ENCODE measurements around the gene LDLRAD2. TPM values are rescaled to one million over a fixed set of nuclear protein-coding genes. Genes with fewer than 3 reads are reported as not detected.

Gene LDLRAD2
- total RNA-seq, 4 donors from 2014 or later: 0.38 to 3.3 (median 0.80) TPM; not detected in 1

DNA sequence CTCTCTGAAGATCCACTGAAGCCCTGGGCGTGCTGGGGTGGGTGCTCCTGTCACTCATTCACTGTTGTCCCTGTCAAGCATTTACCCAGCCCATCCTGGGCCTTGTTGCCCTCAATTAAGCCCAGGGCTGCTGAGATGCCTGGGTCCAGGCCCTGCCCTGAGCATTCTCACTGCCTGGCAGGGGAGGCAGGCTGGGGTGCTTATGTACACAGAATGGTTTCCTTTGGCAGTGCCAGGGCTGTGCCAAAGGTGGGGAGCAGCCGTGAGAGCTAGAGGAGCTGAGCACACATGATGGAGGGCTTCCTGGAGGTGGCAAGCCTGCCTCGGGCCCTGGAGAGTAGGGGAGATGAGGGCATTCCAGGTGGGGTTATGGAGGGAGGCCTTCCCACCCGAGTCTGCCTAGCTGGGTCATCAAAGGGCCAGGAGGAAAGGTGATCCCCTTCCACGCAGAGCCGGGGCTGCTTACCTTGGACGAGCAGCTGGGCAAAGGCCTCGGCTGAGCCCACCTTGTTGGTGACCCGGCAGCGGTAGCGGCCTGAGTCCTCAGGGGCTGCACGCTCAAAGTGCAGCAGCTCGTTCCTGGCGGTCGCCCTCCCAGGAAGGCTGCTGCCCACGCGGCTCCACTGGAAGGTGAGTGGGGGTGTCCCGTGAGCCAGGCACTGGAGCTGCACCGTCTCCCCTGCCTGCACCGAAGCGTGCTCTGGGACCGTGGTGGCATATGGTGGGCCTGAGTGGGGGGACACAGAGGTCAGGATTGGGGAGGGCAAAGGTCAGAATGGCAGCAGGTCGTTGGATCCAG lies 26.5 kb downstream of the LDLRAD2 start:
- DNase-seq: no peak
- Histone ChIP-seq H3K36me3 (peaks cover 0 to 97% (median 0%) of the 10 kb centered on the region in 3 donors), H3K4me1 (no peaks in the 10 kb centered on the region), H3K27ac (no peak overlapping the region), H3K27me3 (no peaks in the 10 kb centered on the region), H3K4me3 (no peak overlapping the region), H3K9me3 (peaks cover 0 to 7% (median 0%) of the 10 kb centered on the region in 4 donors)
- TF ChIP-seq, protein P1, sequence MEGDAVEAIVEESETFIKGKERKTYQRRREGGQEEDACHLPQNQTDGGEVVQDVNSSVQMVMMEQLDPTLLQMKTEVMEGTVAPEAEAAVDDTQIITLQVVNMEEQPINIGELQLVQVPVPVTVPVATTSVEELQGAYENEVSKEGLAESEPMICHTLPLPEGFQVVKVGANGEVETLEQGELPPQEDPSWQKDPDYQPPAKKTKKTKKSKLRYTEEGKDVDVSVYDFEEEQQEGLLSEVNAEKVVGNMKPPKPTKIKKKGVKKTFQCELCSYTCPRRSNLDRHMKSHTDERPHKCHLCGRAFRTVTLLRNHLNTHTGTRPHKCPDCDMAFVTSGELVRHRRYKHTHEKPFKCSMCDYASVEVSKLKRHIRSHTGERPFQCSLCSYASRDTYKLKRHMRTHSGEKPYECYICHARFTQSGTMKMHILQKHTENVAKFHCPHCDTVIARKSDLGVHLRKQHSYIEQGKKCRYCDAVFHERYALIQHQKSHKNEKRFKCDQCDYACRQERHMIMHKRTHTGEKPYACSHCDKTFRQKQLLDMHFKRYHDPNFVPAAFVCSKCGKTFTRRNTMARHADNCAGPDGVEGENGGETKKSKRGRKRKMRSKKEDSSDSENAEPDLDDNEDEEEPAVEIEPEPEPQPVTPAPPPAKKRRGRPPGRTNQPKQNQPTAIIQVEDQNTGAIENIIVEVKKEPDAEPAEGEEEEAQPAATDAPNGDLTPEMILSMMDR (IDR thresholded peaks at IDR 0.05): no peak
- no peak for TF ChIP-seq POLR2A (IDR thresholded peaks at IDR 0.05)

DNA sequence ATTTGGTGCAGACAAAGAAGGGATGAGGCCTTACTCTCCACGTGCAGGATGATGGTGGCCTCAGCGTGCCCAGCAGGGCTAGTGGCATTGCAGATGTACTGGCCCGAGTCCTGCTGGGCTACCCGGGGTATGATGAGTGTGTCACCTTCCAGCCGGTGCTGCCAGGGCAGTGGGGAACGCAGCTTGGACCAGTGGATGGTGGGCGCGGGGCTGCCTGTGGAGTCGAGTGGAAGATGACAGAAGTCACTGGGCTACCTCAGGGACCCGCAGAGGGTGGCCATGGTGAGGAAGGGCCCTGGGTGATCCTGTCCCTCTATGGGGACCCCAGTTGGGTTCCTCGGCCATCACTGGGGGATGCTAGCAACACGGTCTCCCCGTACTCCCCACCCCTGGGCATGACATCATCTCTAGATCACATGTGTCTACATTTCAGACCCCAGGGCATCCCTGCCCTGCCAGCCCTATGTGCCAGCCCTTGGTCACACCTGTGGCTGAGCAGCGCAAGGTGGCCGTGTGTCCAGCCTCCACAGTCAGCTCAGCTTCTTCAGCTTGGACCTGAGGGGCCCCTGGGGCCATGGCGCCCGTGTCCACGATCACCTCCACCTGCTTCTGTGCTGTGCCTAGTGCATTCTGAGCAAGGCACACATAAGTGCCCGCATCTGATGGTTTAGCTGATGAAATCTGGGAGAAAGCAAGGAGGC lies 27.4 kb downstream of the LDLRAD2 start:
- no peak for DNase-seq
- H3K27ac ChIP-seq: no peak overlapping the region
- H3K27me3 ChIP-seq: no peaks in the 10 kb centered on the region
- no peak for TF ChIP-seq POLR2A (IDR thresholded peaks at IDR 0.05)
- TF ChIP-seq, protein P1 (IDR thresholded peaks at IDR 0.05): no peak
- H3K36me3 ChIP-seq: peaks cover 0 to 97% (median 0%) of the 10 kb centered on the region in 3 donors
- peaks cover 0 to 2% (median 0%) of the 10 kb centered on the region in 4 donors for H3K9me3 ChIP-seq
- H3K4me3 ChIP-seq: no peak overlapping the region
- no peaks in the 10 kb centered on the region for H3K4me1 ChIP-seq

DNA sequence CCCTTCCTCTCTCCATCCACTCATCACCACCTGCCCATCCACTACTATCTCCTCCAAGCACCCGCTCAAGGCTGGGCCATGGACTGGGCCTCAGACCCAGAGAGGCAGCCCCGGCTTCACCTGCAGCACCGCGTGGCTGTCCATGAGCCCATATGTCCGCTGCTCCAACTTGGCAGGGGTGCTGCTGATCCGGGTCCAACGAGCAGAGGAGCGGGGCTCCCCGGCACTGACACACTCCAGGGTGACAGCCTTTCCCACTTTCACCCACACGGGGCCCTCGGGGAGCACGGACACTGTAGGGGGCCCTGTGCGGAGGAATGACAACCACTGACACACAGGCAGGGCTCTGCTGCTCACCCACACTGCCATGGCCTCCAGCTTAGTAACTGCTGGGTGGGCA lies 28.9 kb downstream of the LDLRAD2 start:
- H3K27ac ChIP-seq: no peak overlapping the region
- H3K4me3 ChIP-seq: no peak overlapping the region
- TF ChIP-seq, protein P1 (IDR thresholded peaks at IDR 0.05): no peak
- no peak for TF ChIP-seq POLR2A (IDR thresholded peaks at IDR 0.05)
- no peaks in the 10 kb centered on the region for H3K27me3 ChIP-seq
- no peak for DNase-seq
- peaks cover 0 to 100% (median 0%) of the 10 kb centered on the region in 3 donors for H3K36me3 ChIP-seq
- no peaks in the 10 kb centered on the region for H3K9me3 ChIP-seq
- no peaks in the 10 kb centered on the region for H3K4me1 ChIP-seq

DNA sequence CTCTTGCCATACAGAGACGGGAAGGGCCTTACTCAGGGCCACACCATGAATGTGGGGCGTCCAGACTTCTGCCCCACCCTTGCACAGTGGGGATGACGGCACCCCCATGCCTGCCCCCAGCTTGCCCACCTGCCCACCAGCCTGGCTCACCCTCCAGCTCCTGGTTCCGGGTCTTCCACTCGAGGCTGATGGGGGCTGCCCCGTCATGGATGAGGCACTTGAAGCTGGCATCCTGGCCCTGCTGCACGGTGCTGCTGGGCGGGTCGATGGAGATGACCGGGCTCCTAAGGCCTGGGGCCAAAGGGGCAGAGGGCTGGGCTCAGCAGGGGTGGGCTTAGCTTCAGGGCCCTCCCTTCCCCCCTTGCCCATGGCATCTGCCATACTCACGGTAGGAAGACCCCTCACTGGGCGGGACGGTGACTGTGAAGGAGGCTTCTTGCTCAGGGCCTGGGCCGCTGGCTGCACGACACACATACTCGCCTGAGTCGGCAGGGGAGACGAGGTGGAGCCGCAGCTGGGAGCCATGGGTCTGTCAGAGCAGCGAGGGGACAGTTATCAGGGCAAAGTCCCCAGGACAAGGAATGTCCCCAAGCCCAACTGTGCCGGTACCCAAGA lies 29.9 kb downstream of the LDLRAD2 start:
- H3K4me3 ChIP-seq: no peak overlapping the region
- peaks cover 0 to 96% (median 0%) of the 10 kb centered on the region in 3 donors for H3K36me3 ChIP-seq
- H3K9me3 ChIP-seq: no peaks in the 10 kb centered on the region
- no peaks in the 10 kb centered on the region for H3K4me1 ChIP-seq
- TF ChIP-seq, protein P1 (IDR thresholded peaks at IDR 0.05): no peak
- TF ChIP-seq POLR2A (IDR thresholded peaks at IDR 0.05): no peak
- H3K27me3 ChIP-seq: no peaks in the 10 kb centered on the region
- H3K27ac ChIP-seq: no peak overlapping the region
- no peak for DNase-seq

DNA sequence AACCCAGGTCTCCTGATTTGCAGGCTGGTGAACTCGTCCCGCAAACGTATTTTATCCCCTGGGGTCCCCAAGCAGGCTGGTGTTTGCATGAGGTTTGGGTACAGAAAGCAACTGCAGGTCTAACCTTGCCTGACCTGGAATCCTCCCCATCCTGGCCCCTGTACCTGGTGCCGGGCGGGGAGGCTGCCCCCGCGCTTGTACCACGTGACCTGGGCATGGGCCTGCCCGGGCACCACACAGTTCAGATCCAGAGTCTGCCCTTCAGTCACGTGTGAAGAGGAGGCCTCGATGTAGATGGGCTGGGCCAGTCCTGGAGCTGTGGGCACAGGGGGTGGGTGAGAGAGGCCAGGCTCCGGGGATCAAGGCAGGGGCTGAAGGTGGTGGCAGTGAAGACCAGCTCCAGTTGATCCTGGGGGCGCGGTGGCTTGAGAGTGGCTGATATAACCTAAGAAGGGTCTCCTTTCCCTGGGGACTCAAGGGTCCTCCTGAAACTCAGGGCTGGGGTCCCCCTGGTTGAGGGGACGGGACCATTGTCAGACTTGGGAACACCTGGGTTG lies 30.6 kb downstream of the LDLRAD2 start:
- Histone ChIP-seq H3K36me3 (peaks cover 0 to 96% (median 0%) of the 10 kb centered on the region in 3 donors), H3K4me3 (no peak overlapping the region), H3K27ac (no peak overlapping the region), H3K4me1 (no peaks in the 10 kb centered on the region), H3K27me3 (no peaks in the 10 kb centered on the region), H3K9me3 (no peaks in the 10 kb centered on the region)
- DNase-seq: no peak
- TF ChIP-seq, protein P1 (IDR thresholded peaks at IDR 0.05): no peak
- TF ChIP-seq POLR2A (IDR thresholded peaks at IDR 0.05): no peak

Data from Peyer's patch (tissue), 4 donors.